Inflammatory macrophage (primary cell): ENCODE measurements around the gene LRRFIP1.

Experiments
- DNase-seq, 2 donors: peaks; one replicate each; pipeline ENCODE4 v3.0.0-alpha.2; 2020 to 2022

Gene LRRFIP1

GRCh38 chr2:237691029-237691907 lies 63.9 kb downstream of the LRRFIP1 start:
- DNase-seq = no peak

GRCh38 chr2:237691908-237692600 lies 64.7 kb downstream of the LRRFIP1 start:
- peak; percentile 90 to 96 for DNase-seq

- no peak for DNase-seq
These were observed 65.4 kb downstream of the LRRFIP1 start for GRCh38 chr2:237692601-237693290.

- DNase-seq = no peak
These were observed 66.1 kb downstream of the LRRFIP1 start for GRCh38 chr2:237693291-237693994.

GRCh38 chr2:237694415-237695194 lies 67.2 kb downstream of the LRRFIP1 start:
- DNase-seq = peak; percentile 84 to 86

- DNase-seq = peak; percentile 63 to 67
These were observed 67.9 kb downstream of the LRRFIP1 start for GRCh38 chr2:237695201-237695780.

GRCh38 chr2:237696461-237696860 lies 69.1 kb downstream of the LRRFIP1 start:
- DNase-seq = no peak

GRCh38 chr2:237697586-237698357 lies 70.4 kb downstream of the LRRFIP1 start:
- no peak for DNase-seq

GRCh38 chr2:237698358-237698694 lies 70.9 kb downstream of the LRRFIP1 start:
- DNase-seq = no peak

- no peak for DNase-seq
These were observed 72.6 kb downstream of the LRRFIP1 start for GRCh38 chr2:237699870-237700511.

- DNase-seq = peak; percentile 64 to 72
These were observed 73.2 kb downstream of the LRRFIP1 start for GRCh38 chr2:237700512-237701032.

- DNase-seq = no peak
These were observed 73.9 kb downstream of the LRRFIP1 start for GRCh38 chr2:237701033-237701858.

- no peak for DNase-seq
These were observed 74.5 kb downstream of the LRRFIP1 start for GRCh38 chr2:237701859-237702390.

GRCh38 chr2:237702441-237703391 lies 75.3 kb downstream of the LRRFIP1 start:
- DNase-seq = peak; percentile 37 to 51

GRCh38 chr2:237704501-237705434 lies 77.4 kb downstream of the LRRFIP1 start:
- DNase-seq = peak; percentile 51 to 67

- DNase-seq = no peak
These were observed 78.9 kb downstream of the LRRFIP1 start for GRCh38 chr2:237706257-237706656.
